ENCODE measurements around the gene TRDMT1. TPM values are rescaled to one million over a fixed set of nuclear protein-coding genes. Genes with fewer than 3 reads are reported as not detected.

The TRDMT1 gene
- total RNA-seq, 1 donor from 2014 or later: 9.0 TPM

- no peaks in the 10 kb centered on the region for H3K27me3 Mint-ChIP-seq
- peaks cover 5% of the 10 kb centered on the region for H3K36me3 Mint-ChIP-seq
- H3K27ac Mint-ChIP-seq: no peak overlapping the region
- H3K4me3 Mint-ChIP-seq: no peak overlapping the region
- H3K4me1 Mint-ChIP-seq (ENCODE audit: unreplicated experiment): peaks cover 11% of the 10 kb centered on the region
- no peaks in the 10 kb centered on the region for H3K9me3 Mint-ChIP-seq
- no peak for DNase-seq (ENCODE audit: extremely low spot score, unreplicated experiment)
- no peak for TF ChIP-seq CTCF (conservative IDR thresholded peaks at IDR 0.05)
These were observed 54.6 kb downstream of the TRDMT1 start for GRCh38 chr10:17146892-17147291.

- peaks cover 5% of the 10 kb centered on the region for H3K9me3 Mint-ChIP-seq
- H3K36me3 Mint-ChIP-seq: peaks cover 5% of the 10 kb centered on the region
- H3K4me1 Mint-ChIP-seq (ENCODE audit: unreplicated experiment): peaks cover 11% of the 10 kb centered on the region
- no peak for TF ChIP-seq CTCF (conservative IDR thresholded peaks at IDR 0.05)
- no peak for DNase-seq (ENCODE audit: extremely low spot score, unreplicated experiment)
- no peaks in the 10 kb centered on the region for H3K27me3 Mint-ChIP-seq
- H3K27ac Mint-ChIP-seq: no peak overlapping the region
- no peak overlapping the region for H3K4me3 Mint-ChIP-seq
These were observed 56.2 kb downstream of the TRDMT1 start for GRCh38 chr10:17145239-17145638.

GRCh38 chr10:17144757-17145156, 56.7 kb downstream of the TRDMT1 start:
- no peak overlapping the region for H3K27ac Mint-ChIP-seq
- H3K27me3 Mint-ChIP-seq: no peaks in the 10 kb centered on the region
- H3K36me3 Mint-ChIP-seq: peaks cover 4% of the 10 kb centered on the region
- DNase-seq (ENCODE audit: extremely low spot score, unreplicated experiment): no peak
- no peak overlapping the region for H3K4me3 Mint-ChIP-seq
- TF ChIP-seq CTCF (conservative IDR thresholded peaks at IDR 0.05): no peak
- peaks cover 5% of the 10 kb centered on the region for H3K9me3 Mint-ChIP-seq
- peaks cover 11% of the 10 kb centered on the region for H3K4me1 Mint-ChIP-seq (ENCODE audit: unreplicated experiment)

GRCh38 chr10:17144032-17144431, 57.4 kb downstream of the TRDMT1 start:
- H3K27me3 Mint-ChIP-seq: no peaks in the 10 kb centered on the region
- no peak for TF ChIP-seq CTCF (conservative IDR thresholded peaks at IDR 0.05)
- peaks cover 5% of the 10 kb centered on the region for H3K9me3 Mint-ChIP-seq
- peaks cover 17% of the 10 kb centered on the region for H3K4me1 Mint-ChIP-seq (ENCODE audit: unreplicated experiment)
- H3K4me3 Mint-ChIP-seq: no peak overlapping the region
- no peaks in the 10 kb centered on the region for H3K36me3 Mint-ChIP-seq
- no peak overlapping the region for H3K27ac Mint-ChIP-seq
- DNase-seq (ENCODE audit: extremely low spot score, unreplicated experiment): no peak

GRCh38 chr10:17143055-17143690, 58.3 kb downstream of the TRDMT1 start:
- no peak for TF ChIP-seq CTCF (conservative IDR thresholded peaks at IDR 0.05)
- H3K27ac Mint-ChIP-seq: no peak overlapping the region
- no peaks in the 10 kb centered on the region for H3K27me3 Mint-ChIP-seq
- H3K4me1 Mint-ChIP-seq (ENCODE audit: unreplicated experiment): peaks cover 23% of the 10 kb centered on the region
- H3K4me3 Mint-ChIP-seq: no peak overlapping the region
- DNase-seq (ENCODE audit: extremely low spot score, unreplicated experiment): no peak
- peaks cover 5% of the 10 kb centered on the region for H3K9me3 Mint-ChIP-seq
- no peaks in the 10 kb centered on the region for H3K36me3 Mint-ChIP-seq
